HL-60/S4 treated with retinoic acid at 250 ng/mL for 4 days and 3 days (cell line): ENCODE results near the gene BOC.

Experiments
- in situ Hi-C: fragments of 300-500 bp; cut with MboI; formaldehyde crosslinking; loops from 2 replicates; pipeline ENCODE4 v1.7.0; 2022; ENCODE audit warnings: low sequenced_read_pairs

Gene BOC

DNA sequence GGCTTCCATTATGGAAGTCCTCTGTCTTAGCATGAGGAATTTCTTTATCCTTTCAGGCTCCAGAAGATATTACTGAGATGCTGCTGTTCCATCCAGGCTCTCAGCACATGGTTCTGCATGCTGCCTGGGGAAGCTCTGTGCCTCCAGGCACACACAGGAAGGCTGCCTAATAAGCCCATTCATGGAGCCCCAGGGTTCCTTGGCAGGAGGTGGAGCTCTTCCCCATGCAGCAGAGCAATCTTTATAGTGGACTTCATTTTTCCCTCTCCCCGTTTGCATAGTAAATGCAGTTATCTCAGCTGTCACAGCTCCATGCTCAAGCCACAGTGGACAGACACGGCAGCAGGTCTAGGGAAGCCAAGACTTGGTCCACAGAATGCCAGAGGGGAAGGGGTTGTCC, 57.6 kb downstream of the BOC start:
- in situ Hi-C loops: no loop called here

- in situ Hi-C loops: no loop called here
Observed at GRCh38 chr3:113269661-113270060, 58.3 kb downstream of the BOC start.

DNA sequence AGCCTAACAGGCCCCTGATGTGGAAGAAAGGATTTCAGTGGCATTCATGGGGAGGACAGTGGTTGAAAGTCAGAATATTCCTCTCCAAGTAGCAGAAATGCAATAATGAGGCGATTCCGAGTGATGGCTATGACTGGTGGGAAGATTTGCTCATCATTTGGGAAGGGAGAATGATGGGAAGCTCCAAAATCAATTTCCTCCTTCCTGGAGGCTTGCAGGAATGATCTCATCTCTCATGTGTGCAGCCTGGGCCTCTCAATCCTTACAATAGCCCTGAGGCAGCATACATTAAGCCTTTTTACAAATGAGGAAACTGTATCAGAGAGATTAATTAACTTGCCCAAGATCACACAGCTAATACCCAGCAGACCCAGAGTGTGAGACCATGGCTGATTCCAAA, 58.7 kb downstream of the BOC start:
- in situ Hi-C loops: no loop called here

GRCh38 chr3:113270786-113271185, 59.4 kb downstream of the BOC start:
- in situ Hi-C loops: no loop called here

DNA sequence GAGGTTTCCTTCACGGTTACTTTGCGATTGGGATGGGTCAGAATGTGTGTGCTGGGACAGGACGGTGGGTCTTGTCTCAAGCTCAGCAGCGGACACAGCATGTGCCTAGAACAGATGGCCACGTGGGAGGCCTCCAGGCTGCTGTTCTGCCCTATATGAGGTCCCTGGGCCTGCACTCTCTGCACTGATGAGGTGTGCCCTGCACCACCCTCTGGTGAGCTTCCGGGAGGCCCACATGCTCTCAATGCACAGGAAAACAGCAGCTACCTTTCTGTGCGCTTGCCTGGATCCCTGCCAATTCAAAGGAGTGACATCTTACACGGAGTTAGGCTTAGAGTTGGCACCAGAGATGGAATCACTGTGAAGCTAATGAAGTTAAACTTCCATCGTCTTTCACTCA, 59.8 kb downstream of the BOC start:
- in situ Hi-C loops: no loop called here

GRCh38 chr3:113271594-113272384, 60.4 kb downstream of the BOC start:
- in situ Hi-C loops: no loop called here

DNA sequence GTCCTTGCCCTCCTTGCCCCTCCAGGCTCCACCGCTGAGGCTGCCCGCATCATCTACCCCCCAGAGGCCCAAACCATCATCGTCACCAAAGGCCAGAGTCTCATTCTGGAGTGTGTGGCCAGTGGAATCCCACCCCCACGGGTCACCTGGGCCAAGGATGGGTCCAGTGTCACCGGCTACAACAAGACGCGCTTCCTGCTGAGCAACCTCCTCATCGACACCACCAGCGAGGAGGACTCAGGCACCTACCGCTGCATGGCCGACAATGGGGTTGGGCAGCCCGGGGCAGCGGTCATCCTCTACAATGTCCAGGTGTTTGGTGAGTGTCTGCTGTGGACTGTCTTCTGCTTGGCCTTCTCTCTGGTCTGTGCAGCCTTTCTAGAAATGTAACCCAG, 61.0 kb downstream of the BOC start:
- in situ Hi-C loops: no loop called here

- in situ Hi-C loops: no loop called here
Observed at GRCh38 chr3:113273011-113273410, 61.7 kb downstream of the BOC start.

- in situ Hi-C loops: no loop called here
Observed at GRCh38 chr3:113273604-113274378, 62.4 kb downstream of the BOC start.

DNA sequence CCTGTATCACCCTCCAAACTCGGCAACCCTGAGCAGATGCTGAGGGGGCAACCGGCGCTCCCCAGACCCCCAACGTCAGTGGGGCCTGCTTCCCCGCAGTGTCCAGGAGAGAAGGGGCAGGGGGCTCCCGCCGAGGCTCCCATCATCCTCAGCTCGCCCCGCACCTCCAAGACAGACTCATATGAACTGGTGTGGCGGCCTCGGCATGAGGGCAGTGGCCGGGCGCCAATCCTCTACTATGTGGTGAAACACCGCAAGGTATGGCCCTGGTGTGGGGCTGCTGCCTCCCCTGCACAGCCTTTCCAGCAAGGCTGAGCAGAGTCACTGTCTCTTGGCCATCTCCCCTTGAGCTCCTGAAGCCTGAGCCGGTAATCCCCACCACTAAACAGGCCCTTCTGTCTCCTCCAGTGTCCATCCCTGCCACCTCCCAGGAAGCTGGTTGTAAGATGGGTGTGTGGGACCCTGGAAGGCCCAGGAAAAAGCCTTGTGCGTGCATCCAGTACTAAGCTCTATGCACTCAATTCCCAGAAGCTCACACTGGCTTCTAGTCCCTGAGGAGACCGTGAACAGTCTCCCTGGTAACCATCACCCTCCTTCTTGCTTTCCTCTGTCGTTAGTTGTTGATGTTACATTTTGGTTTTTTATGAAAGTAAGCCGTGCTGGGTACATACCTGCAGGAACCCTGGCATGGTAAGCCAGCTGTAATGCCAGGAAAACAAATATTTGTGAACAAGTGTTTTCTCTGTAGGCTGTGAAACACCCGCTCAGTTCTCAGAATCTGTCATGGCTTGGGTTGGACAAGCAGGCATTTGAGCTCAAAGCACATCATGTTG, 63.3 kb downstream of the BOC start:
- in situ Hi-C loops: loop anchor here (25.0 kb wide), 1 partner anchor 637 kb away; the partner anchor contains the start of gene CCDC80

- in situ Hi-C loops: loop anchor here (25.0 kb wide), 1 partner anchor 638 kb away; the partner anchor contains the start of gene CCDC80
Observed at GRCh38 chr3:113275258-113275556, 63.9 kb downstream of the BOC start.

GRCh38 chr3:113275583-113275928, 64.2 kb downstream of the BOC start:
- in situ Hi-C loops: loop anchor here (25.0 kb wide), 1 partner anchor 638 kb away; the partner anchor contains the start of gene CCDC80

- in situ Hi-C loops: loop anchor here (25.0 kb wide), 1 partner anchor 639 kb away; the partner anchor contains the start of gene CCDC80
Observed at GRCh38 chr3:113275929-113276750, 64.8 kb downstream of the BOC start.

GRCh38 chr3:113276751-113277080, 65.4 kb downstream of the BOC start:
- in situ Hi-C loops: loop anchor here (25.0 kb wide), 1 partner anchor 639 kb away; the partner anchor contains the start of gene CCDC80

DNA sequence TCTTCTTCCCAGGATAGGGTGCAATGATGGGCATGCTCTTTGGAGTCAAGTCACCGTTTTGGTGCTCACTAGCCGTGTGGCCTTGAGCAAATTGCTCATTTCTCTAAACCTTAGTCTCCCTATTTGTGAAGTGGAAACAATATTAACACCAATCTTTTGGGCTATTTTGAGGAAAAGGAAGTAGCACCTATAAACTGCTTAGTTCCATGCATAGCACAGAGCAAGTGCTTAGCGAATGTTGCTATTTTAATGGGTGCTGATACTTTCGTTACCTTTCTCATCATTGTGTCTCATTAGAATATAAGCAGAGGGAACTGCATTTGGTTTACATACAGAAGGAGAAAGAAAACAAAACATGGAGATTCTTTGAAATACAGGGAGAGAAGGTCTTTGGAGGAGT, 66.1 kb downstream of the BOC start:
- in situ Hi-C loops: loop anchor here (25.0 kb wide), 1 partner anchor 640 kb away; the partner anchor contains the start of gene CCDC80

- in situ Hi-C loops: loop anchor here (25.0 kb wide), 1 partner anchor 641 kb away; the partner anchor contains the start of gene CCDC80
Observed at GRCh38 chr3:113277941-113278598, 66.7 kb downstream of the BOC start.

DNA sequence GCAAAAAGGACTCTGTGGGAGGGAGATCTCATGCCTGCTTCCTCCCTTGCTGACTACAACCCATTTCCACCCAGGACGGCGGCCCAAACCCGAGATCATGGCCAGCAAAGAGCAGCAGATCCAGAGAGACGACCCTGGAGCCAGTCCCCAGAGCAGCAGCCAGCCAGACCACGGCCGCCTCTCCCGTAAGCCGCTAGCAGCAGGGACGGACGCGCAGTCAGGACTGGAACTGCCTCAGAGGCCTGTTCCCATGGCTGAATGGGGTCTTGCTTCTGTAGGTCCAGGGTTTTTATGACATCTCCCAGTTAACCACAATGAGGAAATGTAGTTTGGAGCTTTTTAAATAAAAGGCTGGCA, 67.2 kb downstream of the BOC start:
- in situ Hi-C loops: loop anchor here (25.0 kb wide), 1 partner anchor 641 kb away; the partner anchor contains the start of gene CCDC80

DNA sequence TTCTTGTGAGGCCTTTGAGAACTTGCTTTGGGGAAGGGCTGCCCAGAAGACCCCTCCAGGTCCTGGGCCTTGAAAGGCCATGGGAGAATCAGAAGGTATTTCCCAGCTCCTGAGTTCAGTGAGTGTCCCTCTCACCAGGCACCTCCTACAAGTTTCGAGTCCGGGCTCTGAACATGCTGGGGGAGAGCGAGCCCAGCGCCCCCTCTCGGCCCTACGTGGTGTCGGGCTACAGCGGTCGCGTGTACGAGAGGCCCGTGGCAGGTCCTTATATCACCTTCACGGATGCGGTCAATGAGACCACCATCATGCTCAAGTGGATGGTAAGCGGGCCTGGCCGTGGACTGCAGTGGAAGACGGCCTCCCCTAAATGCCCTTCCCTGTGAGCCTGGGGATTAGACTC, 68.3 kb downstream of the BOC start:
- in situ Hi-C loops: loop anchor here (10.0 to 25.0 kb wide), 2 partner anchors 225 to 642 kb away; partner anchors contain the start of gene CCDC80

GRCh38 chr3:113283306-113283705, 71.9 kb downstream of the BOC start:
- in situ Hi-C loops: loop anchor here (10.0 to 25.0 kb wide), 2 partner anchors 229 to 646 kb away; partner anchors contain the start of gene CCDC80
